ENCODE results near the gene CHTOP.

Gene CHTOP

DNA sequence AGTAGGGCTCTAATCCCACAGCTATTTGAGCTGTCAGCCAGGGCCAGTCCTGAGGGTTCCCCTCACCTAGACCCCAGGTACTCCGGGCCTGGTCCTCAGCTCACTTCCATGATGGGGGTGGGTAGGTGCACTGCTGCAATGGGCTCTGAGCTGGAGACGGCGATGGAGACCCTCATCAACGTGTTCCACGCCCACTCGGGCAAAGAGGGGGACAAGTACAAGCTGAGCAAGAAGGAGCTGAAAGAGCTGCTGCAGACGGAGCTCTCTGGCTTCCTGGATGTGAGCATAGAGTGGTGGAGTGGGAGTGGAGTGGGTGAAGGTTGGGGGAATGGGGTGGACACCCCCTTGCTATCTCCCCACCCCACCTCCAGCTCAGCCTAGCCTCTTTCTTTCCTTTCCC is 3.5 kb upstream of the CHTOP start:
- Mint-ChIP-seq H3K27ac (peak overlapping the region; percentile 14 to 99 (median 87)), H3K36me3 (ENCODE audit: low read depth) (peaks cover 16% of the 10 kb centered on the region), H3K27me3 (ENCODE audit: low read depth) (no peaks in the 10 kb centered on the region), H3K4me3 (no peak overlapping the region), H3K4me1 (peaks cover 70% of the 10 kb centered on the region), H3K9me3 (no peaks in the 10 kb centered on the region)
- TF ChIP-seq, protein P1, sequence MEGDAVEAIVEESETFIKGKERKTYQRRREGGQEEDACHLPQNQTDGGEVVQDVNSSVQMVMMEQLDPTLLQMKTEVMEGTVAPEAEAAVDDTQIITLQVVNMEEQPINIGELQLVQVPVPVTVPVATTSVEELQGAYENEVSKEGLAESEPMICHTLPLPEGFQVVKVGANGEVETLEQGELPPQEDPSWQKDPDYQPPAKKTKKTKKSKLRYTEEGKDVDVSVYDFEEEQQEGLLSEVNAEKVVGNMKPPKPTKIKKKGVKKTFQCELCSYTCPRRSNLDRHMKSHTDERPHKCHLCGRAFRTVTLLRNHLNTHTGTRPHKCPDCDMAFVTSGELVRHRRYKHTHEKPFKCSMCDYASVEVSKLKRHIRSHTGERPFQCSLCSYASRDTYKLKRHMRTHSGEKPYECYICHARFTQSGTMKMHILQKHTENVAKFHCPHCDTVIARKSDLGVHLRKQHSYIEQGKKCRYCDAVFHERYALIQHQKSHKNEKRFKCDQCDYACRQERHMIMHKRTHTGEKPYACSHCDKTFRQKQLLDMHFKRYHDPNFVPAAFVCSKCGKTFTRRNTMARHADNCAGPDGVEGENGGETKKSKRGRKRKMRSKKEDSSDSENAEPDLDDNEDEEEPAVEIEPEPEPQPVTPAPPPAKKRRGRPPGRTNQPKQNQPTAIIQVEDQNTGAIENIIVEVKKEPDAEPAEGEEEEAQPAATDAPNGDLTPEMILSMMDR (IDR thresholded peaks at IDR 0.05; ENCODE audit: unreplicated experiment in 3 of 3): no peak

- H3K4me1 Mint-ChIP-seq: peaks cover 66% of the 10 kb centered on the region
- H3K36me3 Mint-ChIP-seq (ENCODE audit: low read depth): peaks cover 21% of the 10 kb centered on the region
- no peaks in the 10 kb centered on the region for H3K9me3 Mint-ChIP-seq
- H3K27me3 Mint-ChIP-seq (ENCODE audit: low read depth): no peaks in the 10 kb centered on the region
- peak overlapping the region; percentile 34 to 99 (median 74) for H3K27ac Mint-ChIP-seq
- TF ChIP-seq, protein P1 (IDR thresholded peaks at IDR 0.05; ENCODE audit: unreplicated experiment in 3 of 3): no peak
- peak overlapping the region in 1 of 3 experiments; percentile 66 for H3K4me3 Mint-ChIP-seq
Measured at GRCh38 chr1:153631047-153632022, 2.5 kb upstream of the CHTOP start.

DNA sequence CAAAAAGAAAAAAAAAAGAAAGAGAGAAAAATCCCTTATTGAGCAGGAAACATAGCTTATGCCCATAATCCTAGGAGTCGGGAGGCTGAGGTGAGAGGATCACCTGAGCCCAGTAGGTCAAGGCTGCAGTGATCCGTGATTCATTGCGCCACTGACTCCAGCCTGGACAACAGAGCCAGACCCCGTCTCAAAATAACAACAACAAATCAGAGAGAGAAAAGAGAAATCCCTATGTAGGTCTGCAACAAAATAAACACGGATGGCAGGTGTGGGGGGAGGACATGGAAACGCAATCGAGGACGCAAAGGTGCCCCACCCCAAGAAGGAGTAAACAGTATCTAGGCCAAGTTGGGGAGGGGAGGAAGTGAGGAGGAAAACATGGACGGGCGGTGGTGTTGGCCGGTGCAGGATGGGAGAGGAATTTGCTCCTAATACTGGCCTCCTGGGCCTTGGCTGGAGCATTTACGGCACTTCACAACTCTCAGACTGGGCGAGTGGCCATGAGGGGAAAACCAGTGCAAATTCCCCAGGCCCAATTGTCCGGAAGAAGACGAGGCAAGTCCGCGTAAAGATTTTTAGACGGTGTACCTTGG is 609 bp upstream of the CHTOP start:
- H3K9me3 Mint-ChIP-seq: no peaks in the 10 kb centered on the region
- peaks cover 38% of the 10 kb centered on the region for H3K36me3 Mint-ChIP-seq (ENCODE audit: low read depth)
- H3K4me3 Mint-ChIP-seq: peak overlapping the region; percentile 94 to 100 (median 98)
- TF ChIP-seq, protein P1 (IDR thresholded peaks at IDR 0.05; ENCODE audit: unreplicated experiment in 3 of 3): no peak
- H3K27ac Mint-ChIP-seq: peak overlapping the region; percentile 99 to 100 (median 100)
- H3K4me1 Mint-ChIP-seq: peaks cover 66% of the 10 kb centered on the region
- no peaks in the 10 kb centered on the region for H3K27me3 Mint-ChIP-seq (ENCODE audit: low read depth)

- Mint-ChIP-seq H3K4me3 (peak overlapping the region; percentile 59 to 85 (median 80)), H3K27me3 (ENCODE audit: low read depth) (no peaks in the 10 kb centered on the region), H3K9me3 (no peaks in the 10 kb centered on the region), H3K36me3 (ENCODE audit: low read depth) (peaks cover 54% of the 10 kb centered on the region), H3K27ac (peak overlapping the region; percentile 25 to 63 (median 62)), H3K4me1 (peaks cover 44% of the 10 kb centered on the region)
- TF ChIP-seq, protein P1 (IDR thresholded peaks at IDR 0.05; ENCODE audit: unreplicated experiment in 3 of 3): no peak
Measured at GRCh38 chr1:153635872-153636271, 2.0 kb downstream of the CHTOP start.

- TF ChIP-seq, protein P1 (IDR thresholded peaks at IDR 0.05; ENCODE audit: unreplicated experiment in 3 of 3): no peak
- peaks cover 42% of the 10 kb centered on the region for H3K4me1 Mint-ChIP-seq
- H3K27ac Mint-ChIP-seq: peak overlapping the region; percentile 46 to 88 (median 62)
Measured at GRCh38 chr1:153636312-153636711, 2.4 kb downstream of the CHTOP start.

More at GRCh38 chr1:153636312-153636711, 2.4 kb downstream of the CHTOP start:
- Mint-ChIP-seq H3K4me3 (peak overlapping the region; percentile 59 to 85 (median 80)), H3K9me3 (no peaks in the 10 kb centered on the region), H3K36me3 (ENCODE audit: low read depth) (peaks cover 59% of the 10 kb centered on the region), H3K27me3 (ENCODE audit: low read depth) (no peaks in the 10 kb centered on the region)

Data from nephron (organoid).